HepG2 (cell line): ENCODE measurements around the gene PRKAR1B. TPM values are rescaled to one million over a fixed set of nuclear protein-coding genes. Genes with fewer than 3 reads are reported as not detected.

Experiments
- ATAC-seq: fragments of 200-7000 bp; cut with Tn5 transposase; 3 replicates; pipeline ENCODE4 v1.9.1; 2020; ENCODE audit warnings: mild to moderate bottlenecking, moderate library complexity
- BruUV-seq: library from RNA; stranded (reverse); fragments of 400-500 nt; replicated peaks from 2 replicates; lab custom pipeline; 2021; lab: Mats Ljungman, UMichigan
- CTCF ChIA-PET: fragments of 300-600 bp; formaldehyde crosslinking; extraction: SDS; loops from one replicate; lab custom pipeline; 2021; ENCODE audit warnings: low total read pairs, inconsistent platforms, low intra/inter-chr PET ratio; lab: Yijun Ruan, JAX
- POLR2A ChIA-PET: fragments of 350-600 bp; sonication (Branson Sonifier 250); formaldehyde crosslinking; loops from one replicate; lab custom pipeline; 2020; ENCODE audit warnings: antibody characterized with exemption, inconsistent platforms; lab: Yijun Ruan, JAX
- DNase-seq: peaks from one replicate; pipeline ENCODE4 v3.0.0-alpha.2; 2015; ENCODE audit warnings: low spot score
- FAIRE-seq: peaks from 3 replicates; lab custom pipeline; 2011; peaks lifted over from hg19 to GRCh38; lab: Jason Lieb, UNC
- H2AFZ ChIP-seq: one replicate; pipeline ENCODE4 v1.6.1; 2011; ENCODE audit warnings: low read length, inconsistent platforms
- H3K27ac ChIP-seq: fragments of 300-600 bp; 3 replicates; pipeline ENCODE4 v1.8.0; 2011; ENCODE audit warnings: mixed run types, mild to moderate bottlenecking, mixed read lengths, low read length, inconsistent platforms; ENCODE audit not compliant: insufficient read depth; ENCODE audit errors: extremely low read length
- H3K27me3 ChIP-seq, 2 experiments: fragments of 200-600 bp in 1 of 2; 2 replicates in 1 of 2; 3 replicates in 1 of 2; pipeline versions ENCODE4 v1.6.0 to v1.8.0; 2011; ENCODE audit warnings: low read length in 2 of 2, mild to moderate bottlenecking in 2 of 2, moderate library complexity in 2 of 2, inconsistent platforms in 1 of 2; ENCODE audit not compliant: insufficient read depth in 2 of 2, control insufficient read depth in 1 of 2
- H3K36me3 ChIP-seq, 2 experiments: fragments of 200-600 bp in 1 of 2; replicated peaks in 1 of 2; 2 replicates in 1 of 2; 3 replicates in 1 of 2; pipeline versions ENCODE4 v1.5.1 to v1.8.0; 2011; ENCODE audit warnings: low read length in 2 of 2, inconsistent platforms in 1 of 2; ENCODE audit not compliant: insufficient read depth in 2 of 2, control insufficient read depth in 1 of 2
- H3K4me1 ChIP-seq: 2 replicates; pipeline ENCODE4 v1.5.1; 2012; ENCODE audit warnings: low read length, inconsistent platforms; ENCODE audit not compliant: insufficient read depth
- H3K4me2 ChIP-seq: 2 replicates; pipeline ENCODE4 v1.6.0; 2011; ENCODE audit warnings: low read depth, low read length, inconsistent platforms
- H3K4me3 ChIP-seq, 3 experiments: fragments of 200-600 bp in 1 of 3; sonication (generic), shearing (Covaris generic) in 1 of 3; replicated peaks in 1 of 3; 2 replicates each; pipeline ENCODE4 v1.5.1; 2011 to 2016; ENCODE audit warnings: low read length in 3 of 3, inconsistent platforms in 2 of 3, low read depth in 2 of 3, mild to moderate bottlenecking in 2 of 3, control low read depth in 1 of 3, mixed read lengths in 1 of 3; ENCODE audit not compliant: insufficient read depth in 1 of 3
- H3K79me2 ChIP-seq: one replicate; pipeline ENCODE4 v1.6.1; 2011; ENCODE audit warnings: low read length, inconsistent platforms; ENCODE audit not compliant: insufficient read depth
- H3K9ac ChIP-seq: 2 replicates; pipeline ENCODE4 v1.6.0; 2011; ENCODE audit warnings: mild to moderate bottlenecking, low read depth, low read length, inconsistent platforms; ENCODE audit not compliant: insufficient read depth
- H3K9me3 ChIP-seq: 2 replicates; pipeline ENCODE4 v1.5.1; 2012; ENCODE audit warnings: mild to moderate bottlenecking, low read length
- H4K20me1 ChIP-seq: 2 replicates; pipeline ENCODE4 v1.6.0; 2011; ENCODE audit warnings: inconsistent platforms, mild to moderate bottlenecking, low read length, moderate library complexity; ENCODE audit not compliant: insufficient read depth
- E2F5 ChIP-seq: sonication (generic); formaldehyde crosslinking; conservative IDR thresholded peaks from 2 replicates; pipeline ENCODE4 v1.4.0; 2020; ENCODE audit warnings: missing genetic modification reagents
- EED ChIP-seq: sonication (generic); formaldehyde crosslinking; IDR thresholded peaks from 2 replicates; pipeline ENCODE4 v1.5.0; 2020; ENCODE audit warnings: mild to moderate bottlenecking, missing genetic modification reagents
- ELF4 ChIP-seq: sonication (generic); formaldehyde crosslinking; IDR thresholded peaks from 2 replicates; pipeline ENCODE4 v1.5.0; 2020; ENCODE audit warnings: missing genetic modification reagents, mild to moderate bottlenecking, moderate library complexity, borderline replicate concordance
- NCOR1 ChIP-seq: fragments of 200-600 bp; sonication (generic); IDR thresholded peaks from 2 replicates; pipeline ENCODE4 v1.7.0; 2017; ENCODE audit warnings: antibody characterized with exemption, low read length, borderline replicate concordance
- PBX2 ChIP-seq: IDR thresholded peaks from 2 replicates; pipeline ENCODE4 v1.6.1; 2016; ENCODE audit warnings: control low read depth
- POLR2G ChIP-seq: fragments of 200-400 bp; formaldehyde crosslinking; IDR thresholded peaks from 2 replicates; pipeline ENCODE4 v1.6.1; 2018; ENCODE audit warnings: mild to moderate bottlenecking, low read depth, low read length, moderate library complexity
- XBP1 ChIP-seq: sonication (generic); formaldehyde crosslinking; IDR thresholded peaks from 2 replicates; pipeline ENCODE4 v1.5.0; 2020; ENCODE audit warnings: missing genetic modification reagents
- YEATS4 ChIP-seq: sonication (generic); formaldehyde crosslinking; IDR thresholded peaks from 2 replicates; pipeline ENCODE4 v1.4.0; 2020; ENCODE audit warnings: missing genetic modification reagents, borderline replicate concordance
- ZFY ChIP-seq: sonication (generic); formaldehyde crosslinking; IDR thresholded peaks from 2 replicates; pipeline ENCODE4 v1.4.0; 2020; ENCODE audit warnings: missing genetic modification reagents
- ZMAT3 ChIP-seq: sonication (generic); formaldehyde crosslinking; conservative IDR thresholded peaks from 2 replicates; pipeline ENCODE4 v1.7.0; 2021; ENCODE audit warnings: missing genetic modification reagents
- ZNF136 ChIP-seq: sonication (generic); formaldehyde crosslinking; IDR thresholded peaks from 2 replicates; pipeline ENCODE4 v1.8.1; 2022; ENCODE audit warnings: low read depth, mild to moderate bottlenecking, moderate library complexity, missing genetic modification reagents
- ZNF260 ChIP-seq: sonication (generic); formaldehyde crosslinking; IDR thresholded peaks from 2 replicates; pipeline ENCODE4 v1.4.0; 2020; ENCODE audit warnings: missing genetic modification reagents, low read depth, mild to moderate bottlenecking, borderline replicate concordance
- ZNF414 ChIP-seq: sonication (generic); formaldehyde crosslinking; IDR thresholded peaks from 2 replicates; pipeline ENCODE4 v1.5.0; 2020; ENCODE audit warnings: missing genetic modification reagents
- WGBS: methylation state at CpG from one replicate; pipeline ENCODE4 v1.1.6; 2017; ENCODE audit warnings: low lambda C conversion rate; 5-methylcytosine and 5-hydroxymethylcytosine counted together
- in situ Hi-C: cut with HindIII; loops from 2 replicates; pipeline ENCODE4 v1.10.0; 2017; ENCODE audit warnings: low pct_unique_long_range_greater_than_20kb; ENCODE audit not compliant: extremely low pct_ligation_motif_present
- intact Hi-C: fragments of 100-400 bp; cut with micrococcal nuclease; formaldehyde crosslinking; loops from one replicate; pipeline ENCODE4 v1.10.0; 2022; ENCODE audit not compliant: unreplicated experiment
- polyA plus RNA-seq, 8 experiments: library from polyadenylated mRNA; depleted of rRNA in 3 of 8; stranded (reverse) in 7 of 8; unstranded in 1 of 8; fragments of >200 nt; fragmentation: Illumina TruSeq in 4 of 8; extraction: Trizol in 4 of 8; gene quantifications; 2 replicates each; pipeline versions ENCODE4 v1.2.1 to v1.2.3, GENCODE V29; 2011 to 2016; ENCODE audit warnings: low read depth in 4 of 8, missing spikeins in 1 of 8, mixed read lengths in 1 of 8; ENCODE audit not compliant: insufficient read depth in 1 of 8
- total RNA-seq, 5 experiments: library from RNA; depleted of rRNA; stranded (reverse); fragments of >200 nt; fragmentation: Illumina TruSeq; extraction: Trizol; gene quantifications; 2 replicates each; pipeline ENCODE4 v1.2.3, GENCODE V29; 2016; ENCODE audit warnings: low read depth in 1 of 5

The PRKAR1B gene
- total and polyA plus RNA-seq, 2 of the 13 experiments (the other 11 are each of a cell fraction or from before 2014, with no cell fraction given): 7.9 to 28.2 TPM

- POLR2A ChIA-PET: interaction anchor here (0.7 kb wide), 1 partner anchor 21 kb away, joined by 3 read pairs; no protein-coding TSS in a partner anchor
- no peak for ATAC-seq
Observed at GRCh38 chr7:711093-711921, 15.8 kb downstream of the PRKAR1B start.

More at GRCh38 chr7:711093-711921, 15.8 kb downstream of the PRKAR1B start:
- CTCF ChIA-PET: no interaction called here
- Histone ChIP-seq H3K27me3 (no peaks in the 10 kb centered on the region), H3K9ac (no peak overlapping the region), H4K20me1 (no peaks in the 10 kb centered on the region), H3K36me3 (peaks cover 5 to 22% of the 10 kb centered on the region in 2 experiments; a peak in 4 of 5 replicates), H3K79me2 (peaks cover 2% of the 10 kb centered on the region), H3K9me3 (no peaks in the 10 kb centered on the region), H3K4me1 (no peaks in the 10 kb centered on the region), H3K4me3 (no peak overlapping the region), H2AFZ (no peak overlapping the region), H3K27ac (no peak overlapping the region), H3K4me2 (no peak overlapping the region)
- TF ChIP-seq POLR2G (no peak), YEATS4 (CRISPR knock-in tag) (no peak), ZFY (CRISPR knock-in tag) (no peak), ELF4 (no peak), E2F5 (no peak), ZMAT3 (CRISPR knock-in tag) (no peak), NCOR1 (no peak), ZNF414 (CRISPR knock-in tag) (no peak), XBP1 (CRISPR knock-in tag) (no peak), ZNF136 (CRISPR knock-in tag) (no peak), ZNF260 (CRISPR knock-in tag) (no peak), PBX2 (CRISPR knock-in tag) (no peak), EED (no peak)
- no TSS peak for BruUV-seq
- WGBS: 98% methylated on average over 29 of the region's 45 CpGs
- in situ Hi-C loops (no loop called here), intact Hi-C loops (no loop called here)
- no peak for FAIRE-seq
- no peak for DNase-seq
